Muscle of leg (tissue), 11 donors: ENCODE results near the gene IGF2. TPM values are rescaled to one million over a fixed set of nuclear protein-coding genes. Genes with fewer than 3 reads are reported as not detected.

Experiments
- DNase-seq: peaks from one replicate; pipeline ENCODE4 v3.0.0; 2013
- H3K27ac ChIP-seq: one replicate; pipeline ENCODE4 v1.5.1; 2013; ENCODE audit warnings: mild to moderate bottlenecking, low read length, control low read depth
- H3K27me3 ChIP-seq: one replicate; pipeline ENCODE4 v1.6.1; 2013; ENCODE audit warnings: low read length; ENCODE audit not compliant: control insufficient read depth, insufficient read depth
- H3K36me3 ChIP-seq: one replicate; pipeline ENCODE4 v1.6.1; 2013; ENCODE audit warnings: low read length; ENCODE audit not compliant: control insufficient read depth, insufficient read depth
- H3K4me1 ChIP-seq: one replicate; pipeline ENCODE4 v1.6.1; 2013; ENCODE audit warnings: low read length; ENCODE audit not compliant: control insufficient read depth, insufficient read depth
- H3K4me3 ChIP-seq: one replicate; pipeline ENCODE4 v1.5.1; 2013; ENCODE audit warnings: low read length, control low read depth
- H3K9me3 ChIP-seq: replicated peaks from 2 replicates; pipeline ENCODE4 v1.6.1; 2013; ENCODE audit warnings: low read depth, low read length; ENCODE audit not compliant: control insufficient read depth
- WGBS: methylation state at CpG from one replicate; pipeline ENCODE4 v1.1.5; 2013; ENCODE audit warnings: missing lambda C conversion rate; ENCODE audit not compliant: insufficient coverage; 5-methylcytosine and 5-hydroxymethylcytosine counted together
- polyA plus RNA-seq, 8 donors: library from polyadenylated mRNA; unstranded; fragments of 120-200 nt; gene quantifications; one replicate each; pipeline versions ENCODE4 v1.2.1 to v1.2.3, GENCODE V29; 2013; ENCODE audit warnings: inconsistent platforms in 1 of 8, low replicate concordance in 1 of 8; ENCODE audit not compliant: insufficient read length in 8 of 8, insufficient read depth in 1 of 8
- total RNA-seq: library from RNA; stranded (reverse); fragments of 120-200 nt; gene quantifications from one replicate; pipeline ENCODE4 v1.2.4, GENCODE V29; 2013

The IGF2 gene
- total and polyA plus RNA-seq, 9 donors, result 1,262 to 5,136 (median 4,438) TPM

DNA sequence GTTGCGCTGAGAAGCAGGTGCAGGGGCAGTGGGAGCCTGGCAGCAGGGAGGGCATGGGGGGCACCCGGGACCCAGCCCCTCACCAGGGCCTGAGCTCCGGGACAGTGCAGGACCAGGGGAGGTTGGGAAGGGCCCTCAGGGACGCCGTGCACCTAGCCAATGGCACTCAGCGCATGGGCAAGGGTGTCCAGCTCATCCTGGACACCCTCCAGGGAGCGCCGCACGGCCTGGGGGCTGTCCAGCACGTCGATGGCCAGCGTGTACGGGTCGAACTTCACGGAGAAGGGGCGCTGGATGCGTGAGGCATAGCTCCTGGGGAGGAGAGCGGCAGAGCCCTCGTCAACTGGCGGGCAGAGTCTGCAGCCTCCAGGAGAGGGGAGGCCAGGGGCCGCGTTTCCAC lies 24.9 kb upstream of the IGF2 start:
- H3K4me3 ChIP-seq, result no peak overlapping the region
- H3K9me3 ChIP-seq, result no peaks in the 10 kb centered on the region
- no peaks in the 10 kb centered on the region for H3K36me3 ChIP-seq
- 80% methylated on average over 22 of the region's 22 CpGs for WGBS
- no peak overlapping the region for H3K27ac ChIP-seq
- H3K4me1 ChIP-seq, result peaks cover 26% of the 10 kb centered on the region
- no peak for DNase-seq
- H3K27me3 ChIP-seq, result peaks cover 15% of the 10 kb centered on the region

DNA sequence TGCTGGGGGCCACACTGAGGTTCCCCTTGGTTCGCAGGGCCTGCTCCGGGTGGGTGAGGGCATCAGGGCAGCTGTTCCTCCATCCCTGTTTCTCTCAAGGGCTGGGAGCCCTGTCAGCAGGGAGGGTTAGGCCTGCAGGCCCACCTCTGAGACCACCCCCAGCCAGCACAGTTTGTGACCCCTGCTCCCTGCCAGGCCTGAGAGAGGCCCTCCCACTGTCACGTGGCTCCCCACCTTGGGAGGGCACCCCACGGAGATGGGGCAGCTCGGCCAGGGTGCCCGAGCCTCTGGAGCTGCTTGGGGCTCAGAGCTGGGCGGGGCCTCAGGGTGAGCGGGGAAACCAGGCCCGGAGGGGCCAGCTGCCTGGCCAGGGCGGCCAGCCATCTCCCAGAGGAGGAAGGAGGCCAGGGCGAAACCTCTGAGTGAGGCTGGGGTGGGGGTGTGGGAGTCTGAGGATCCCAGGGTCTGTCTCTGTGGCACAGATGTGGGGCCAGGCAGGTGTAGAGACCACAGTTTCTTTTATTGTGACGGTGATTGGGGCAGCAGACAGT lies 24.3 kb upstream of the IGF2 start:
- Histone ChIP-seq H3K4me3 (no peak overlapping the region), H3K36me3 (no peaks in the 10 kb centered on the region), H3K4me1 (peaks cover 32% of the 10 kb centered on the region), H3K27me3 (peaks cover 14% of the 10 kb centered on the region), H3K27ac (no peak overlapping the region), H3K9me3 (no peaks in the 10 kb centered on the region)
- 53% methylated on average over 9 of the region's 12 CpGs for WGBS
- DNase-seq, result no peak

DNA sequence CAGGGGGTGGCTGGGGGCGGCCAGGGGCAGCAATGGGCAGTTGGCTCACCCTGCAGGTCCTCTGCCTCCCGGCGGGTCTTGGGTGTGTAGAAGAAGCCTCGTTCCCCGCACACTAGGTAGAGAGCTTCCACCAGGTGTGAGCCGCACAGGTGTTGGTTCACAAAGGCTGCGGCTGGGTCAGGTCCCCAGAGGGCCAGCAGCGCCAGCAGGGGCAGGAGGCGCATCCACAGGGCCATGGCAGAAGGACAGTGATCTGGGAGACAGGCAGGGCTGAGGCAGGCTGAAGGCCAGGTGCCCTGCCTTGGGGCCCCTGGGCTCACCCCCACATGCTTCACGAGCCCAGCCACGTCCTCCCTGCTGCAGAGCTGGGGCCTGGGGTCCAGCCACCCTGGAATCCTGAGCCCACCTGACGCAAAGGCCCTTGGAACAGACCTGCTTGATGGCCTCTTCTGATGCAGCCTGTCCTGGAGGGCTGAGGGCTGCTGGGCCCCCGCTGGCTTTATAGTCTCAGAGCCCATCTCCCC lies 21.6 kb upstream of the IGF2 start, which contains the start of gene INS:
INS (minus strand) TSS at position 474 of the 524 bp plus-strand sequence; CDS start at position 236, 238 bp downstream.
- no peak for DNase-seq
- 72% methylated on average over 11 of the region's 13 CpGs for WGBS
- no peak within 1 kb of the TSS for H3K27ac ChIP-seq
- peaks cover 41% of the 10 kb centered on the region for H3K4me1 ChIP-seq
- H3K9me3 ChIP-seq, result no peaks in the 10 kb centered on the region
- H3K36me3 ChIP-seq, result no peaks in the 10 kb centered on the region
- no peak within 1 kb of the TSS for H3K4me3 ChIP-seq
- peaks cover 4% of the 10 kb centered on the region for H3K27me3 ChIP-seq

DNA sequence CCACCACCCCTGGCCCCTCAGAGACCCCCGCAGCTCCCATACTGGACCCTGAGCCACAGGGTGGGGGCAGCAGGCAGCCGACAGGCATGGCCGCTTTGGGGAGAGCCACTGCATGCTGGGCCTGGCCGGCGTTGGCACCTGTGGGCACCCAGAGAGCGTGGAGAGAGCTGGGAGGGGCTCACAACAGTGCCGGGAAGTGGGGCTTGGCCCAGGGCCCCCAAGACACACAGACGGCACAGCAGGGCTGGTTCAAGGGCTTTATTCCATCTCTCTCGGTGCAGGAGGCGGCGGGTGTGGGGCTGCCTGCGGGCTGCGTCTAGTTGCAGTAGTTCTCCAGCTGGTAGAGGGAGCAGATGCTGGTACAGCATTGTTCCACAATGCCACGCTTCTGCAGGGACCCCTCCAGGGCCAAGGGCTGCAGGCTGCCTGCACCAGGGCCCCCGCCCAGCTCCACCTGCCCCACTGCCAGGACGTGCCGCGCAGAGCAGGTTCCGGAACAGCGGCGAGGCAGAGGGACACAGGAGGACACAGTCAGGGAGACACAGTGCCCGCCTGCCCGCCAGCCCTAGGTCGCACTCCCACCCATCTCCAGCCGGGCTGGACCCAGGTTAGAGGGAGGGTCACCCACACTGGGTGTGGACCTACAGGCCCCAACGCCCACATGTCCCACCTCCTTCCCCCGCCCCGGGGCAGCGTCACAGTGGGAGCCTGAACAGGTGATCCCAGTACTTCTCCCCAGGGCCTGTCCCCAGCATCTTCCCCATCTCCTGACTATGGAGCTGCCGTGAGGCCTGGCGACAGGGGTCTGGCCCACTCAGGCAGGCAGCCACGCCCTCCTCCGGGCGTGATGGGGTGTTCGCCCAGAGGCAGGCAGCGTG lies 20.6 kb upstream of the IGF2 start:
- 79% methylated on average over 26 of the region's 36 CpGs for WGBS
- Histone ChIP-seq H3K9me3 (no peaks in the 10 kb centered on the region), H3K27me3 (peaks cover 2% of the 10 kb centered on the region), H3K27ac (no peak overlapping the region), H3K4me1 (peaks cover 41% of the 10 kb centered on the region), H3K36me3 (no peaks in the 10 kb centered on the region), H3K4me3 (no peak overlapping the region)
- no peak for DNase-seq

DNA sequence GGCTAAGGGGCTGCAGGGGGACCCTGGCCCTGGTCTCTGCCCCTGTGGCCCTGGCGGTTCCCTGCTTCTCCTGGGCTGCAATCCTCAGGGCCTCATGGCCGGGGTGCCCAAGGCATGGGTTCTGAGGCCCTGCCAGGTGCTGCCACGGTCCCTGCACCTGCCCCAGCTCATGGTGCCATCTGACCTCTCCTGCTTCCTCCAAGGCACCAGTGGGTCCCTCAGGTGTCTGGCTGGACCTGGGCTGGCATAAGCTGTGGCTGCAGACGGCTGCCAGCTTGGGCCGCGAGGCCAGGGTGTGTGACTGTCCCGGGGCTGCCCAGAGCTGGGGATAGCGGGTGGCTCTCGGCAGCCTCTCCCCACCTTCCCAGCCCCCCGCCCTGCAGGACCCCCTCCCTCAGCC lies 19.8 kb upstream of the IGF2 start:
- WGBS, result 75% methylated on average over 1 of the region's 10 CpGs
- DNase-seq, result no peak
- no peak overlapping the region for H3K27ac ChIP-seq
- H3K4me1 ChIP-seq, result peaks cover 39% of the 10 kb centered on the region
- no peak overlapping the region for H3K4me3 ChIP-seq
- no peaks in the 10 kb centered on the region for H3K27me3 ChIP-seq
- H3K9me3 ChIP-seq, result no peaks in the 10 kb centered on the region
- H3K36me3 ChIP-seq, result no peaks in the 10 kb centered on the region

DNA sequence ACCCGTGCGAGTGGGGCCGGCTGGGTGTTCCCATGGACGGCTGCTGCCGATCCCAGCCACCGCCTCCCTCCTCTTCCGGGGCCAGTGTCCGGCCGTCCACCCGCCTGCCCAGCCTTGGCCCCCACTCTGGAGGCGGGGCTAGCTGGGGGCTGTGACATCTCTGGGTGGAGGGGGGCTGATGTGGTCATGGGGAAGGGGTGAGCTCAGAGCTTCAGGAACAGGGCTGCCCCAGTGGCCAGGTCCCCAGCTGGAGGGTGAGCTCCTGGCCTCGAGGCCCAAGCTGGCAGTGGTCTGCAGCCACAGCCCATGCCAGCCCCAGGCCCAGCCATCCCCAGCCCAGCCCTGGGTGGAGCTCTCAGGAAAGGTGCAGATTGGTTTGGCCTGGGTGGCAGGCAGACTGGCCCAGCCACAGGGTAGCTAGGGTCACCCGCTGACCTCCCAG lies 19.1 kb upstream of the IGF2 start:
- no peaks in the 10 kb centered on the region for H3K36me3 ChIP-seq
- H3K9me3 ChIP-seq, result no peaks in the 10 kb centered on the region
- DNase-seq, result no peak
- 44% methylated on average over 8 of the region's 13 CpGs for WGBS
- H3K27me3 ChIP-seq, result no peaks in the 10 kb centered on the region
- peaks cover 33% of the 10 kb centered on the region for H3K4me1 ChIP-seq
- no peak overlapping the region for H3K27ac ChIP-seq
- no peak overlapping the region for H3K4me3 ChIP-seq

DNA sequence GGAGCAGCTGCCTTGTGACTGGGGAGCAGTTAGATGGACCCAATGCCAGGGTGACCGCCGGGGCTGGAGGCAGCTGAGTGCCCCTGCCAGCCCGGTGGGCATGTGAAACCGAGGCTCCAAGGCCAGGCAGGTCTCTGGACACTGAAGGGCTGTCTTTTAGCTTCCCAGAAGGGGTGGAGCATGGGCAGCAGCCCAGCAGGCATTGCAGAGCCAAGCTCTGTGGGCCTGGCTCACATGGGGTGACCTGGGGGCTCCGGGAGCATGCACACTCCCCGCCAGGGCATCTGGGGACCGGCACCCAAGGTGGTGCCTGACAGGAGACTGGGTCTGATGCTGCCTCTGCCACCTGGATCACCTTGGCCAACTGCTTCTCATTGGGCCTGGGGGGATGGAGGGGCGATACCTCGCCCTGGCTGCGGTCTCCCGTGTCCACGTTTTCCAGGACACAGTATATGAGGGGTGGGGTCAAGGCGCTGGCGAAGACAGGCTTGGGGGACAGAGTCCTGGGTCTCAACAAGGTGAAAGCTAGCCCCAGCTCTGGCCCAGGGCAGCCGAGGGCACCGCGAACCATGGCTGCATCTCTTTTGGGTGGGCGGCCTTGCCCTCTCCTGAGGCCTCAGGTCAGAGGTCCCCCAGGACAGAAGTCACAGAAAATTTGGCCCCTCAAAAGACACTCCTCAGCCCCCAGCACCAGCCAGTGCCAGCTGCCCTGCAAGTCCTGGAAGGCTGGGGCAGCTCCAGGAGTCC lies 18.3 kb upstream of the IGF2 start:
- Histone ChIP-seq H3K36me3 (no peaks in the 10 kb centered on the region), H3K4me1 (peaks cover 33% of the 10 kb centered on the region), H3K27me3 (no peaks in the 10 kb centered on the region), H3K9me3 (no peaks in the 10 kb centered on the region), H3K27ac (no peak overlapping the region), H3K4me3 (no peak overlapping the region)
- no peak for DNase-seq
- 67% methylated on average over 17 of the region's 18 CpGs for WGBS

DNA sequence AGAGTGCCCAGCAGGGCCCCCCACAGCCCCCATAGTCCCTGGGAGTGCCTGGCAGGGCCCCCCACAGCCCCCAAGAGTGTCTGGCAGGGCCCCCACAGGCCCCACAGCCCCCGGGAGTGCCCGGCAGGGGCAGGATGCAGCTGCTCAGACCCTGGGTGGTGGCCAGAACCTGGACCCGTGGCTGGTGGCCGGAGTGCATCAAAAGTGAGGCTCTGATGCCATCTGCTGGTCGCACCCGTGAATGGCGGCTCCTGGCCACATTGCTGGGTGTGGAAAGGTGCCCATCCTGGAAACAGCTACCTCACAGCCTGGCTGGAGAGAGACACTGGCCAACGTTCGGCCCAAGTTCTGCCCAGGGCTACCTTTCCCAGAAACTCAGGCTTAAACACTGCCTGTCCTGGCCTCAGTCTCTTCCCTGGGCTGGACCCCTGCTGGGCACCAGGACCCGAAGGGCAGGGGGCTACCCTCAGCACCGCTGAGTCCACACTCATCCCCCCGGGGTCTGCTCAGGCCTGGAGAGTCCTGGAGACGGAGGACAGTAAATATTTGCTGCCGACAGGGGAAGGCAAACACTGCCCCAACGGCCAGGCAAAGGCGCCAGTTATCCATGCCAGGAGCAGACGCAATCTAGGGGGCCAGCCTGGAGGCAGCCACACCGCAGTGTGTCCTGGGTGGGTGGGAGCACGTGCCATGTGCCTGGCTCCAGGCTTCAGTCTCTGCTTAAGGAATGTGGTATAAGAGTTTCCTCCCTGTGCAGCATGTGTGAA lies 17.4 kb upstream of the IGF2 start:
- H3K9me3 ChIP-seq, result no peaks in the 10 kb centered on the region
- H3K4me1 ChIP-seq, result peaks cover 39% of the 10 kb centered on the region
- H3K36me3 ChIP-seq, result no peaks in the 10 kb centered on the region
- no peak overlapping the region for H3K4me3 ChIP-seq
- no peak overlapping the region for H3K27ac ChIP-seq
- peak; percentile 71 for DNase-seq
- H3K27me3 ChIP-seq, result no peaks in the 10 kb centered on the region
- 29% methylated on average over 17 of the region's 19 CpGs for WGBS

DNA sequence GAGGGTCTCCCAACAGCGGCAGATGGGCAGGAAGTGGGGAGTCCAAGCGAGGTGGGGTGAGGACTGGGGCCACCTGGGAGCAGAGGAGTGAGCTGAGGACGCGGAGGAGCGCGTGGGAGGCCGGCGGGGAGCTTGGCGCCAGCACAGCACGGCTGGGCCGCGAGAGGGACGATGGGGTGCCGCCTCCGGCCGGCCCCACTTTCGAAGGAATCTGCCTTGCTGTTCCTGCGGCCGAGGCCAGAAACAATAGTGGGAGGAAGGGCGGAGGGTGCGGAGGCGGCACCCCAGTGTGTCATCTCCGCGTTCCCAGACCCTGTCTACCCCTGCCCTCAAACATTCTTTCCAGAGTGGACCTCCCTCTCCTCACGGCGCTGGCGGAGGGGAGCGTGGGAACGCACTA lies 16.3 kb upstream of the IGF2 start:
- no peaks in the 10 kb centered on the region for H3K27me3 ChIP-seq
- H3K9me3 ChIP-seq, result no peaks in the 10 kb centered on the region
- H3K4me3 ChIP-seq, result no peak overlapping the region
- H3K36me3 ChIP-seq, result no peaks in the 10 kb centered on the region
- DNase-seq, result no peak
- no peak overlapping the region for H3K27ac ChIP-seq
- H3K4me1 ChIP-seq, result peaks cover 49% of the 10 kb centered on the region
- WGBS, result 64% methylated on average over 17 of the region's 29 CpGs
